ENCODE measurements around the gene GGT1. TPM values are rescaled to one million over a fixed set of nuclear protein-coding genes. Genes with fewer than 3 reads are reported as not detected.

GGT1 gene
- total RNA-seq, 1 donor from 2014 or later = 7.7 TPM

DNA sequence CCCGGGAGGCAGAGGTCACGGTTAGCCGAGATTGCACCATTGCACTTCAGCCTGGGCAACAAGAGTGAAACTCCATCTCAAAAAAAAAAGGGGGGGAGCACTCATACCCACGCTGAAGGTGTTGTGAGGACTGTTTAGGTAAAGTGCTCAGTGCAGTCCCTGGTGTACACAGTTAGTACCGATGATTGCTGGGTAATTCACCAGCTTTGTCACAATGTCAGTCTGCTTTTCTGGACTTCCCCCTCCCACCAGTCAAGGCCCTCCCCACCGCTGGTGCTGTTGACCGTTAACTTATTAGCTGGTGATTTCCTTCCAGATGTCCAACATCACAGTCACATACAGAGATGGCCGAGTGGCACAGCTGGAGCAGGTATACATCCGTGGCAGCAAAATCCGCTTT, 35.3 kb upstream of the GGT1 start:
- no peak overlapping the region for H3K27ac ChIP-seq
- H3K4me1 ChIP-seq = no peaks in the 10 kb centered on the region
- H3K4me1 Mint-ChIP-seq = no peaks in the 10 kb centered on the region
- peaks cover 3% of the 10 kb centered on the region for H3K36me3 ChIP-seq
- TF ChIP-seq EZH2 (IDR thresholded peaks at IDR 0.05) = no peak
- TF ChIP-seq, protein P1, sequence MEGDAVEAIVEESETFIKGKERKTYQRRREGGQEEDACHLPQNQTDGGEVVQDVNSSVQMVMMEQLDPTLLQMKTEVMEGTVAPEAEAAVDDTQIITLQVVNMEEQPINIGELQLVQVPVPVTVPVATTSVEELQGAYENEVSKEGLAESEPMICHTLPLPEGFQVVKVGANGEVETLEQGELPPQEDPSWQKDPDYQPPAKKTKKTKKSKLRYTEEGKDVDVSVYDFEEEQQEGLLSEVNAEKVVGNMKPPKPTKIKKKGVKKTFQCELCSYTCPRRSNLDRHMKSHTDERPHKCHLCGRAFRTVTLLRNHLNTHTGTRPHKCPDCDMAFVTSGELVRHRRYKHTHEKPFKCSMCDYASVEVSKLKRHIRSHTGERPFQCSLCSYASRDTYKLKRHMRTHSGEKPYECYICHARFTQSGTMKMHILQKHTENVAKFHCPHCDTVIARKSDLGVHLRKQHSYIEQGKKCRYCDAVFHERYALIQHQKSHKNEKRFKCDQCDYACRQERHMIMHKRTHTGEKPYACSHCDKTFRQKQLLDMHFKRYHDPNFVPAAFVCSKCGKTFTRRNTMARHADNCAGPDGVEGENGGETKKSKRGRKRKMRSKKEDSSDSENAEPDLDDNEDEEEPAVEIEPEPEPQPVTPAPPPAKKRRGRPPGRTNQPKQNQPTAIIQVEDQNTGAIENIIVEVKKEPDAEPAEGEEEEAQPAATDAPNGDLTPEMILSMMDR (IDR thresholded peaks at IDR 0.05) = no peak
- no peak for TF ChIP-seq EZH2phosphoT487 (IDR thresholded peaks at IDR 0.05)
- H3K27me3 Mint-ChIP-seq (ENCODE audit: insufficient read depth, low read depth) = no peaks in the 10 kb centered on the region
- no peaks in the 10 kb centered on the region for H3F3A ChIP-seq (ENCODE audit: low read depth)
- H3K27ac Mint-ChIP-seq = no peak overlapping the region
- peaks cover 24% of the 10 kb centered on the region for H3K36me3 Mint-ChIP-seq
- H3K4me3 Mint-ChIP-seq = no peak overlapping the region
- H3K4me3 ChIP-seq = no peak overlapping the region
- H3K4me2 ChIP-seq = no peak overlapping the region
- no peak for DNase-seq (ENCODE audit: low spot score)
- no peaks in the 10 kb centered on the region for H3K27me3 ChIP-seq
- H2AFZ ChIP-seq (replicated peaks) = no peak overlapping the region
- no peaks in the 10 kb centered on the region for H3K9me3 ChIP-seq (ENCODE audit: low read depth)
- H4K20me1 ChIP-seq (ENCODE audit: low read depth) = peaks cover 59% of the 10 kb centered on the region
- H3K9me3 Mint-ChIP-seq = no peaks in the 10 kb centered on the region
- no peak overlapping the region for H3K9ac ChIP-seq
- H3K79me2 ChIP-seq (ENCODE audit: low read depth) = peaks cover 62% of the 10 kb centered on the region

DNA sequence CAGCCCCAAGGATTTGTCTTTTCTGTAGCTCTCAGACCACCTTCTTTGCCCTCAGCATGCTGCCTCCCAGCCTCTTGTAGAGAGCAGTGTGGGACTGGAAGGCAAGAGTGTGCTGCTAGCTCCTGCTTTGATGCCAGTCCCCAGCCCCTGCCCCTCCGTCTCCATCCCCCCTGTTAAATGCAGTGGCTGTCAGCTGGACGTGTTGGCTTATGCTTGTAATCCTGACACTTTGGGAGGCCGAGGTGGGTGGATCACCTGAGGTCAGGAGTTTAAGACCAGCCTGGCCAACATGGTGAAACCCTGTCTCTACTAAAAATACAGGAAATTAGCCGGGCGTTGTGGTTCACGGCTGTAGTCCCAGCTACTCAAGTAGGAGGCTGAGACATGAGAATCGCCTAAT, 31.7 kb upstream of the GGT1 start:
- DNase-seq (ENCODE audit: low spot score) = no peak
- H3K36me3 Mint-ChIP-seq = peaks cover 35% of the 10 kb centered on the region
- Histone ChIP-seq H3K4me1 (no peaks in the 10 kb centered on the region), H3K9me3 (ENCODE audit: low read depth) (no peaks in the 10 kb centered on the region), H3K4me3 (no peak overlapping the region), H4K20me1 (ENCODE audit: low read depth) (peaks cover 26% of the 10 kb centered on the region), H3K4me2 (no peak overlapping the region), H3K36me3 (peaks cover 4% of the 10 kb centered on the region), H3K79me2 (ENCODE audit: low read depth) (peaks cover 26% of the 10 kb centered on the region), H3K9ac (no peak overlapping the region), H3K27ac (no peak overlapping the region), H3F3A (ENCODE audit: low read depth) (no peaks in the 10 kb centered on the region), H3K27me3 (no peaks in the 10 kb centered on the region), H2AFZ (replicated peaks) (no peak overlapping the region)
- H3K27me3 Mint-ChIP-seq (ENCODE audit: insufficient read depth, low read depth) = peaks cover 2% of the 10 kb centered on the region
- no peak overlapping the region for H3K4me3 Mint-ChIP-seq
- no peak overlapping the region for H3K27ac Mint-ChIP-seq
- TF ChIP-seq, protein P1 (IDR thresholded peaks at IDR 0.05) = no peak
- no peak for TF ChIP-seq EZH2phosphoT487 (IDR thresholded peaks at IDR 0.05)
- TF ChIP-seq EZH2 (IDR thresholded peaks at IDR 0.05) = no peak
- no peaks in the 10 kb centered on the region for H3K4me1 Mint-ChIP-seq
- H3K9me3 Mint-ChIP-seq = no peaks in the 10 kb centered on the region

DNA sequence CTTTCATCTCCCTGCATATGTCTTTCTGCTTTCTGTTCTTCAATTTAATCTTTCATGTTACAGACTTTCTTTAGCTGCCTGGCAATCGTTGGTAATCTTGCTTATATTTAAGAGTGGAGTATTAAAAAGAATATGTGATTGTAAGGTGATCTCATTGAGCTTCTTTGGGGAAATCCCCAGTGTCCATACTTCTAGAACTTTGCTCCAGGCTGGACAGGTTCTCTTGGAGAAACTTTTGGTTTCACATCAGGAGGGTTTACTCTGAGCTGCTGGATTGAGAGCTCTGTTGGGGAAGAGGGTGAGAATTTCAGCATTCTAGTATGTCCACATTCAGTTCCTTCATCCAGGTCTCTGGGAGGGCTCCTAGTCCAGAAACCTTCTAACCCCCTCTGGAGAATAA, 26.2 kb upstream of the GGT1 start:
- H3K27me3 ChIP-seq = no peaks in the 10 kb centered on the region
- no peaks in the 10 kb centered on the region for H3K4me1 Mint-ChIP-seq
- no peaks in the 10 kb centered on the region for H3K4me1 ChIP-seq
- H3K27ac ChIP-seq = no peak overlapping the region
- H3F3A ChIP-seq (ENCODE audit: low read depth) = peaks cover 32% of the 10 kb centered on the region
- H3K9me3 ChIP-seq (ENCODE audit: low read depth) = no peaks in the 10 kb centered on the region
- no peaks in the 10 kb centered on the region for H3K79me2 ChIP-seq (ENCODE audit: low read depth)
- H3K36me3 Mint-ChIP-seq = peaks cover 26% of the 10 kb centered on the region
- peaks cover 2% of the 10 kb centered on the region for H4K20me1 ChIP-seq (ENCODE audit: low read depth)
- no peak overlapping the region for H2AFZ ChIP-seq (replicated peaks)
- DNase-seq (ENCODE audit: low spot score) = no peak
- H3K4me3 ChIP-seq = no peak overlapping the region
- H3K9me3 Mint-ChIP-seq = no peaks in the 10 kb centered on the region
- H3K27ac Mint-ChIP-seq = no peak overlapping the region
- TF ChIP-seq, protein P1 (IDR thresholded peaks at IDR 0.05) = no peak
- TF ChIP-seq EZH2 (IDR thresholded peaks at IDR 0.05) = no peak
- no peak for TF ChIP-seq EZH2phosphoT487 (IDR thresholded peaks at IDR 0.05)
- H3K4me3 Mint-ChIP-seq = no peak overlapping the region
- no peak overlapping the region for H3K4me2 ChIP-seq
- peaks cover 2% of the 10 kb centered on the region for H3K27me3 Mint-ChIP-seq (ENCODE audit: insufficient read depth, low read depth)
- no peak overlapping the region for H3K9ac ChIP-seq
- H3K36me3 ChIP-seq = peaks cover 4% of the 10 kb centered on the region
